ENCODE data around the gene CDH13.

CDH13 gene

GRCh38 chr16:83734136-83734535 is 1107.4 kb downstream of the CDH13 start:
- Histone ChIP-seq H3K9ac (ENCODE audit: low read length in 2 of 2) (no peak overlapping the region), H3K4me1 (ENCODE audit: control insufficient read depth, insufficient read depth, low read length) (no peaks in the 10 kb centered on the region), H3K36me3 (ENCODE audit: control insufficient read depth in 2 of 2, insufficient read depth in 2 of 2, low read length in 2 of 2) (no peaks in the 10 kb centered on the region), H3K27me3 (ENCODE audit: control insufficient read depth in 1 of 2, insufficient read depth in 2 of 2, low read length in 2 of 2) (no peaks in the 10 kb centered on the region), H3K9me3 (ENCODE audit: control insufficient read depth in 2 of 2, low read length in 2 of 2) (no peaks in the 10 kb centered on the region), H3K27ac (ENCODE audit: low read length) (no peak overlapping the region), H3K4me3 (ENCODE audit: low read length in 2 of 2) (no peak overlapping the region)

GRCh38 chr16:83737729-83738354 is 1111.1 kb downstream of the CDH13 start:
- Histone ChIP-seq H3K9ac (ENCODE audit: low read length in 2 of 2) (no peak overlapping the region), H3K27me3 (ENCODE audit: control insufficient read depth in 1 of 2, insufficient read depth in 2 of 2, low read length in 2 of 2) (no peaks in the 10 kb centered on the region), H3K27ac (ENCODE audit: low read length) (no peak overlapping the region), H3K4me3 (ENCODE audit: low read length in 2 of 2) (no peak overlapping the region), H3K4me1 (ENCODE audit: control insufficient read depth, insufficient read depth, low read length) (no peaks in the 10 kb centered on the region), H3K36me3 (ENCODE audit: control insufficient read depth in 2 of 2, insufficient read depth in 2 of 2, low read length in 2 of 2) (no peaks in the 10 kb centered on the region), H3K9me3 (ENCODE audit: control insufficient read depth in 2 of 2, low read length in 2 of 2) (no peaks in the 10 kb centered on the region)

- Histone ChIP-seq H3K36me3 (ENCODE audit: control insufficient read depth in 2 of 2, insufficient read depth in 2 of 2, low read length in 2 of 2) (no peaks in the 10 kb centered on the region), H3K4me1 (ENCODE audit: control insufficient read depth, insufficient read depth, low read length) (no peaks in the 10 kb centered on the region), H3K9ac (ENCODE audit: low read length in 2 of 2) (no peak overlapping the region), H3K27me3 (ENCODE audit: control insufficient read depth in 1 of 2, insufficient read depth in 2 of 2, low read length in 2 of 2) (no peaks in the 10 kb centered on the region), H3K4me3 (ENCODE audit: low read length in 2 of 2) (no peak overlapping the region), H3K27ac (ENCODE audit: low read length) (no peak overlapping the region), H3K9me3 (ENCODE audit: control insufficient read depth in 2 of 2, low read length in 2 of 2) (no peaks in the 10 kb centered on the region)
Observed at GRCh38 chr16:83738923-83739503, 1112.2 kb downstream of the CDH13 start.

- Histone ChIP-seq H3K36me3 (ENCODE audit: control insufficient read depth in 2 of 2, insufficient read depth in 2 of 2, low read length in 2 of 2) (no peaks in the 10 kb centered on the region), H3K9me3 (ENCODE audit: control insufficient read depth in 2 of 2, low read length in 2 of 2) (no peaks in the 10 kb centered on the region), H3K27me3 (ENCODE audit: control insufficient read depth in 1 of 2, insufficient read depth in 2 of 2, low read length in 2 of 2) (no peaks in the 10 kb centered on the region), H3K4me1 (ENCODE audit: control insufficient read depth, insufficient read depth, low read length) (no peaks in the 10 kb centered on the region), H3K27ac (ENCODE audit: low read length) (no peak overlapping the region), H3K9ac (ENCODE audit: low read length in 2 of 2) (no peak overlapping the region), H3K4me3 (ENCODE audit: low read length in 2 of 2) (no peak overlapping the region)
Observed at GRCh38 chr16:83742124-83742899, 1115.5 kb downstream of the CDH13 start.

- Histone ChIP-seq H3K9me3 (ENCODE audit: control insufficient read depth in 2 of 2, low read length in 2 of 2) (no peaks in the 10 kb centered on the region), H3K36me3 (ENCODE audit: control insufficient read depth in 2 of 2, insufficient read depth in 2 of 2, low read length in 2 of 2) (no peaks in the 10 kb centered on the region), H3K9ac (ENCODE audit: low read length in 2 of 2) (no peak overlapping the region), H3K4me1 (ENCODE audit: control insufficient read depth, insufficient read depth, low read length) (no peaks in the 10 kb centered on the region), H3K4me3 (ENCODE audit: low read length in 2 of 2) (no peak overlapping the region), H3K27me3 (ENCODE audit: control insufficient read depth in 1 of 2, insufficient read depth in 2 of 2, low read length in 2 of 2) (no peaks in the 10 kb centered on the region), H3K27ac (ENCODE audit: low read length) (no peak overlapping the region)
Observed at GRCh38 chr16:83743241-83743640, 1116.5 kb downstream of the CDH13 start.

GRCh38 chr16:83743720-83744119 is 1117.0 kb downstream of the CDH13 start:
- Histone ChIP-seq H3K27me3 (ENCODE audit: control insufficient read depth in 1 of 2, insufficient read depth in 2 of 2, low read length in 2 of 2) (no peaks in the 10 kb centered on the region), H3K36me3 (ENCODE audit: control insufficient read depth in 2 of 2, insufficient read depth in 2 of 2, low read length in 2 of 2) (no peaks in the 10 kb centered on the region)

GRCh38 chr16:83744441-83744981 is 1117.7 kb downstream of the CDH13 start:
- Histone ChIP-seq H3K9ac (ENCODE audit: low read length in 2 of 2) (no peak overlapping the region), H3K4me3 (ENCODE audit: low read length in 2 of 2) (no peak overlapping the region), H3K4me1 (ENCODE audit: control insufficient read depth, insufficient read depth, low read length) (no peaks in the 10 kb centered on the region), H3K9me3 (ENCODE audit: control insufficient read depth in 2 of 2, low read length in 2 of 2) (no peaks in the 10 kb centered on the region), H3K36me3 (ENCODE audit: control insufficient read depth in 2 of 2, insufficient read depth in 2 of 2, low read length in 2 of 2) (no peaks in the 10 kb centered on the region), H3K27me3 (ENCODE audit: control insufficient read depth in 1 of 2, insufficient read depth in 2 of 2, low read length in 2 of 2) (no peaks in the 10 kb centered on the region), H3K27ac (ENCODE audit: low read length) (no peak overlapping the region)

More at GRCh38 chr16:83743720-83744119, 1117.0 kb downstream of the CDH13 start:
- H3K9me3 ChIP-seq (ENCODE audit: control insufficient read depth in 2 of 2, low read length in 2 of 2): no peaks in the 10 kb centered on the region
- no peak overlapping the region for H3K9ac ChIP-seq (ENCODE audit: low read length in 2 of 2)
- no peaks in the 10 kb centered on the region for H3K4me1 ChIP-seq (ENCODE audit: control insufficient read depth, insufficient read depth, low read length)
- no peak overlapping the region for H3K4me3 ChIP-seq (ENCODE audit: low read length in 2 of 2)
- H3K27ac ChIP-seq (ENCODE audit: low read length): no peak overlapping the region

- H3K4me1 ChIP-seq (ENCODE audit: control insufficient read depth, insufficient read depth, low read length): no peaks in the 10 kb centered on the region
- H3K9me3 ChIP-seq (ENCODE audit: control insufficient read depth in 2 of 2, low read length in 2 of 2): no peaks in the 10 kb centered on the region
- H3K36me3 ChIP-seq (ENCODE audit: control insufficient read depth in 2 of 2, insufficient read depth in 2 of 2, low read length in 2 of 2): no peaks in the 10 kb centered on the region
- no peak overlapping the region for H3K9ac ChIP-seq (ENCODE audit: low read length in 2 of 2)
- no peaks in the 10 kb centered on the region for H3K27me3 ChIP-seq (ENCODE audit: control insufficient read depth in 1 of 2, insufficient read depth in 2 of 2, low read length in 2 of 2)
- H3K27ac ChIP-seq (ENCODE audit: low read length): no peak overlapping the region
- no peak overlapping the region for H3K4me3 ChIP-seq (ENCODE audit: low read length in 2 of 2)
Observed at GRCh38 chr16:83746611-83747010, 1119.8 kb downstream of the CDH13 start.

GRCh38 chr16:83747936-83748335 is 1121.2 kb downstream of the CDH13 start:
- H3K36me3 ChIP-seq (ENCODE audit: control insufficient read depth in 2 of 2, insufficient read depth in 2 of 2, low read length in 2 of 2): no peaks in the 10 kb centered on the region
- no peaks in the 10 kb centered on the region for H3K9me3 ChIP-seq (ENCODE audit: control insufficient read depth in 2 of 2, low read length in 2 of 2)
- H3K27me3 ChIP-seq (ENCODE audit: control insufficient read depth in 1 of 2, insufficient read depth in 2 of 2, low read length in 2 of 2): no peaks in the 10 kb centered on the region
- H3K9ac ChIP-seq (ENCODE audit: low read length in 2 of 2): no peak overlapping the region
- H3K4me3 ChIP-seq (ENCODE audit: low read length in 2 of 2): no peak overlapping the region
- no peak overlapping the region for H3K27ac ChIP-seq (ENCODE audit: low read length)
- H3K4me1 ChIP-seq (ENCODE audit: control insufficient read depth, insufficient read depth, low read length): no peaks in the 10 kb centered on the region

- Histone ChIP-seq H3K9me3 (ENCODE audit: control insufficient read depth in 2 of 2, low read length in 2 of 2) (no peaks in the 10 kb centered on the region), H3K27me3 (ENCODE audit: control insufficient read depth in 1 of 2, insufficient read depth in 2 of 2, low read length in 2 of 2) (no peaks in the 10 kb centered on the region), H3K9ac (ENCODE audit: low read length in 2 of 2) (no peak overlapping the region), H3K36me3 (ENCODE audit: control insufficient read depth in 2 of 2, insufficient read depth in 2 of 2, low read length in 2 of 2) (no peaks in the 10 kb centered on the region), H3K4me3 (ENCODE audit: low read length in 2 of 2) (no peak overlapping the region), H3K27ac (ENCODE audit: low read length) (no peak overlapping the region), H3K4me1 (ENCODE audit: control insufficient read depth, insufficient read depth, low read length) (no peaks in the 10 kb centered on the region)
Observed at GRCh38 chr16:83755391-83755790, 1128.6 kb downstream of the CDH13 start.
